SK-N-MC (cell line): ENCODE data around the gene RNF38.
A peak's percentile ranks its signal among the peaks of the same experiment; 100 is the strongest.

Source experiments
- EZH2 ChIP-seq: fragments of 200-600 bp; sonication (generic); IDR thresholded peaks from one replicate; pipeline ENCODE4 v1.6.1; 2017; ENCODE audit warnings: antibody characterized with exemption
- FOXP2 ChIP-seq: optimal IDR thresholded peaks from 2 replicates; pipeline ENCODE3; 2011; ENCODE audit warnings: mild to moderate bottlenecking, moderate library complexity; ENCODE audit not compliant: insufficient read depth; ENCODE audit errors: extremely low read length, control extremely low read depth
- POLR2AphosphoS5 ChIP-seq: IDR thresholded peaks from 2 replicates; pipeline ENCODE4 v1.6.1; 2012; ENCODE audit warnings: mild to moderate bottlenecking, low read depth, low read length, borderline replicate concordance

DNA sequence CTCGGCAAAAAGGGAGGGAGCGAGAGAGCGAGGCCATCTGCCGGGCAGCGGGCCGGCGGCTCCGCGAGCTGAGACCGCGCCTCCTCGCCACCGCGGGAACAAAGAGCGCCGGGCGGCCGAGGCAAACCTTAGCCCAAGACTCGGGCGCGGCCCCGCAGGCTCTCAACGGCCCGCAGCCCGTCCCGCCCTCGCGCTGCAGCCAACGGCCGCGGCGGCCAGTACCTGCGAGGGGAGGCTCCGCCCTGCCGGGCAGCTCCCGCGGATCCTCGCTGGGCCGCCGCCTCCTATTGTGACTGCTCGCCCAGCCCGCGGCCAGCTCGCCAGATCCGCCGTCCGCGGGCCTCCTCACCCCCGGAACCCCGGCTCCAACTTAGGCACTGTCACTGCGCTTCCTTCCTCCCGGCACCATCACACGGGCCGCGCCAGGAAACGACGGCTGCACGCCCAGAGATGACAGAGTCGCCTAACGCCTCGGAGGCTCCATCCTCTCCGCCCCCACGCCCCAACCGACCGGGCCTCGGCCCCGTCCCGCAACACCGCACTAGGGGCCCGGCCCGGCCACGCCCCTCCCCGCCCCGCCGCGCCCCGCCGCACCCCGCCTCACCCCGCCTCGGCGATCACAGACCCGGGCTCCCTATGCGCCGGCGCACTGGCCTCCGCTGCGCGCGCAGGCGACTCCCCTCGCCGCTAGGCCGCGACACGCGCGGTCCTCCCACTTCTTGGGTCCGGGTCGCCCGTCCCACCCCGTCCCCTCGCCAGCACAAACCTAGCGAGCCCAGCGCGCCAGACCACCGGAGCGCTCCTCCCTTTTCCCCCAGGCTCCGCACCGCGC is 479 bp upstream of the RNF38 start:
- TF ChIP-seq EZH2 (no peak), POLR2AphosphoS5 (peak; percentile 57; the same call in 1 of the 2 replicates), FOXP2 (no peak)
